ENCODE results near the gene ERBB4.
A peak's percentile ranks its signal among the peaks of the same experiment; 100 is the strongest.

Gene ERBB4

DNA sequence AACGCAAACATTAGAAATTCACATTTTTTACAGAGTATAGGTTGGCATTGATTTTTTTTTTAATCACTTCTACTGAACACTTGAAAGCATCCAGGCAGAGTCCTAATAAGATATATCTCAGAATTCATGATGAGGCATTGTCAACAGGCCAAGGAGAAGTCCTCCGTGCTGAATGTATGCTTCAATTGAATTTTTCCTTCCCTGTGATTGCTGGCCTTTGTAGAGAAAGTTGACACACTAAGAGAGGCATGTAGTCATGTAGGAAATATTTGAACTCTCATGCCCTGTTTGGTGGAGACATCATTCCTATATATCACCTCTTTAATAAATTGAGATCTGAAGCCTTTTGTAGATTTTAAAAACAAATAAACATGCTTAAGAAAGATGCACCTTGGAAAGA lies 1137.3 kb downstream of the ERBB4 start:
- no peak for TF ChIP-seq ZFX (IDR thresholded peaks at IDR 0.05; ENCODE audit: borderline replicate concordance)
- TF ChIP-seq, protein P1, sequence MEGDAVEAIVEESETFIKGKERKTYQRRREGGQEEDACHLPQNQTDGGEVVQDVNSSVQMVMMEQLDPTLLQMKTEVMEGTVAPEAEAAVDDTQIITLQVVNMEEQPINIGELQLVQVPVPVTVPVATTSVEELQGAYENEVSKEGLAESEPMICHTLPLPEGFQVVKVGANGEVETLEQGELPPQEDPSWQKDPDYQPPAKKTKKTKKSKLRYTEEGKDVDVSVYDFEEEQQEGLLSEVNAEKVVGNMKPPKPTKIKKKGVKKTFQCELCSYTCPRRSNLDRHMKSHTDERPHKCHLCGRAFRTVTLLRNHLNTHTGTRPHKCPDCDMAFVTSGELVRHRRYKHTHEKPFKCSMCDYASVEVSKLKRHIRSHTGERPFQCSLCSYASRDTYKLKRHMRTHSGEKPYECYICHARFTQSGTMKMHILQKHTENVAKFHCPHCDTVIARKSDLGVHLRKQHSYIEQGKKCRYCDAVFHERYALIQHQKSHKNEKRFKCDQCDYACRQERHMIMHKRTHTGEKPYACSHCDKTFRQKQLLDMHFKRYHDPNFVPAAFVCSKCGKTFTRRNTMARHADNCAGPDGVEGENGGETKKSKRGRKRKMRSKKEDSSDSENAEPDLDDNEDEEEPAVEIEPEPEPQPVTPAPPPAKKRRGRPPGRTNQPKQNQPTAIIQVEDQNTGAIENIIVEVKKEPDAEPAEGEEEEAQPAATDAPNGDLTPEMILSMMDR (IDR thresholded peaks at IDR 0.05) = no peak
- peak overlapping the region; percentile 59; the same call in 1 of the 2 replicates for H3K27ac ChIP-seq

- H3K27ac ChIP-seq = peak overlapping the region; percentile 58
- no peak for TF ChIP-seq ZFX (IDR thresholded peaks at IDR 0.05; ENCODE audit: borderline replicate concordance)
- TF ChIP-seq, protein P1 (IDR thresholded peaks at IDR 0.05) = no peak
Measured at GRCh38 chr2:211397764-211398163, 1140.8 kb downstream of the ERBB4 start.

- TF ChIP-seq, protein P1 (IDR thresholded peaks at IDR 0.05) = no peak
- no peak for TF ChIP-seq ZFX (IDR thresholded peaks at IDR 0.05; ENCODE audit: borderline replicate concordance)
- peak overlapping the region; percentile 58 for H3K27ac ChIP-seq
Measured at GRCh38 chr2:211396815-211397214, 1141.8 kb downstream of the ERBB4 start.

GRCh38 chr2:211391189-211391567 lies 1147.4 kb downstream of the ERBB4 start:
- no peak for TF ChIP-seq ZFX (IDR thresholded peaks at IDR 0.05; ENCODE audit: borderline replicate concordance)
- TF ChIP-seq, protein P1 (IDR thresholded peaks at IDR 0.05) = no peak
- H3K27ac ChIP-seq = no peak overlapping the region; the same call in 1 of the 2 replicates

GRCh38 chr2:211390536-211391188 lies 1147.9 kb downstream of the ERBB4 start:
- TF ChIP-seq, protein P1 (IDR thresholded peaks at IDR 0.05) = no peak
- TF ChIP-seq ZFX (IDR thresholded peaks at IDR 0.05; ENCODE audit: borderline replicate concordance) = no peak

DNA sequence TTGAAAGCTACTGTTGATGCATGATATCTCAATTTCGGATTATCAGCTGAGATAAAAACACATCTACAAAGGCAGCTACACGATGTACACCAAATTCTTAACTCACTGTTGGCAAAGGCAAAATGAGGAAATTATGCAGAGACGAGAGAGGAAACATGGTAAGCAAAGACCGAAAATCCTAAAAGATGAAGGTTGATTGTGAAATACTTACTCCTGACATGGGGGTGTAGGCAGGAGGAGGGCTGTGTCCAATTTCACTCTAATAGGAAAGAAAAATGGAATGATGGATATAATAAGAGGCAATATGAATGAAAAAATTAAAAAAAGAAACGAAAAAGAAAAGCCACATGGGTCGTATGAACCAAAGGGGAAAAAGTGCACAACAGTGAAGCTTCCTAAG lies 1150.9 kb downstream of the ERBB4 start:
- TF ChIP-seq ZFX (IDR thresholded peaks at IDR 0.05; ENCODE audit: borderline replicate concordance) = no peak
- TF ChIP-seq, protein P1 (IDR thresholded peaks at IDR 0.05) = no peak
- H3K27ac ChIP-seq = no peak overlapping the region

More at GRCh38 chr2:211390536-211391188, 1147.9 kb downstream of the ERBB4 start:
- no peak overlapping the region; the same call in 1 of the 2 replicates for H3K27ac ChIP-seq

GRCh38 chr2:211380041-211380440 lies 1158.6 kb downstream of the ERBB4 start:
- TF ChIP-seq, protein P1 (IDR thresholded peaks at IDR 0.05) = no peak
- TF ChIP-seq ZFX (IDR thresholded peaks at IDR 0.05; ENCODE audit: borderline replicate concordance) = no peak
- no peak overlapping the region; the same call in 1 of the 2 replicates for H3K27ac ChIP-seq

Measured in 22Rv1 (cell line).